ENCODE measurements around the gene TFEC.
"Not testable (repeated sequence)": the region's sequence is repeated elsewhere in the genome, so short reads cannot be mapped to it uniquely, and the experiment has no call there.

TFEC gene

GRCh38 chr7:116030651-116031276 lies at the start of gene TFEC:
Gene TFEC (minus strand): TSS chr7:116030763. CDS start chr7:115984441, 46,322 bp downstream.
- no peak for DNase-seq

DNA sequence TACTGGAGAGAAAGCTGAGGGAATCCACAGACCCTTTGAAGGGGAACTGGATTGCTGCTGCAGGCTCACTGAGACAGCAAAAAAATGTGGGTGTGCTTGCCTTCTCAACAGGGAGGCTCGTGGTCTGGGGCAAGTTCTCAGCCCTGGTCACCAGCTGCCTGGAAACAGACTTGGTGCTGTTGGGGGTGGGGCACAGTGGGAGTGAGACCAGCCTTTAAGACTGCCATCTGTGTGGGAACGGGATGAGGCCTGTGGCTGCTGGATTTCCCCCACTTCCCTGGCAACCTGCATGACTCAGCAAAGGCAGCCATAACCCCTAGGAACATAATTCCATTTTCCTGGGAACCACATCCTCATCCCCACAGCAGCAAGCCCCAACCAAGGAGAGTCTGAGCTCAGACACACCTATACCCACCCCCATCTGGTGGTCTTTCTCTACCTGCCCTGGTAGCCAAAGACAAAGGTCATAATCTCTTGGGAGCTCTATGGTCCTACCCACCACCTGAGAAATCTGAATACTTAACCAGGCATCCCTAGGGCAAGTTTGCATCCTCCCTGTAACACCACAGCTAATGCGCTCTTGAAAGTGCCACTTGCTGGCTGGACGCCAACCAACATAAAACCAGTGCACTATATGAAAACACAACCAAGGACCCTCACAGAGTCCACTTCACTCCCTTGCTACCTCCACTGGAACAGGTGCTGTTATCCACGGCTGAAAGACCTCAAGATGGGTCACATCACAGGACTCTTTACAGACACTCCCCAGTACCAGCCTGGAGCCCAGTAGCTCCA lies 45.0 kb upstream of the TFEC start:
- DNase-seq, result no peak

- no peak for DNase-seq
Observed at GRCh38 chr7:116071629-116072028, 41.1 kb upstream of the TFEC start.

GRCh38 chr7:116064179-116064578 lies 33.6 kb upstream of the TFEC start:
- no peak for DNase-seq

DNA sequence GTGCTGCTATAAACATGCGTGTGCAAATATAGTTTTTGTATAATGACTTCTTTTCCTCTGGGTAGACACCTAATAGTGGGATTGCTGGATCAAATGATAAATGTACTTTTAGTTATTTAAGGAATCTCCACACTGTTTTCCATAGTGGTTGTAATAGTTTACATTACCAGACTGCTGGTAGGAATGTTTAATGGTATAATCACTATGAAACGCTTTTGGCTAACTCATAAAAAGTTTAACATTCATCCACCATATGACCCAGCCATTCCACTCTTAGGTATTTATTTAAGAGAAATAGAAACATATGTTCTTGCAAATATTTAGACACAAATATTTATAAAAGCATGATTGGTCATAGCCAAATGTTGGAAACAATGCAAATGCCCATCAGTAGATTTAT lies 32.1 kb upstream of the TFEC start:
- no peak for DNase-seq

DNA sequence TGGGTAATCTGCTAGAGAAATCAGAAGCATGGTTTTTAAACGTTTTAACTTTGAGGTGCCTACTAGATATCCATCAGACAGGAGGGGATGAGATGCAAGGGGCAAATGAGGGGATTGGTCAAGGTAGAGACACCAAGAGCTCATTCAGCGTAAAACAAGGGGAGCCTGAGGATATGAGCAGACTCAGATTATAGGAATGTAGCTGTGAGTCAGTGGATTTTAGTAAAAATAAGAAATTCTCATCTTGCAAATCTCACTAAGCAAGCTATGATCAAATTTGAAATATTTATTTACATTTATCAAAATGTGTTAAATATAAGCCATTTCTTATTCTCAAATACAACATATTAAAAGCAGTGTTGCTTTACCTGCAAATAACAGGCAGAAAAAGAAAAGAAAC lies 21.4 kb upstream of the TFEC start:
- DNase-seq, result no peak

GRCh38 chr7:116047261-116047660 lies 16.7 kb upstream of the TFEC start:
- DNase-seq, result not testable (repeated sequence)

DNA sequence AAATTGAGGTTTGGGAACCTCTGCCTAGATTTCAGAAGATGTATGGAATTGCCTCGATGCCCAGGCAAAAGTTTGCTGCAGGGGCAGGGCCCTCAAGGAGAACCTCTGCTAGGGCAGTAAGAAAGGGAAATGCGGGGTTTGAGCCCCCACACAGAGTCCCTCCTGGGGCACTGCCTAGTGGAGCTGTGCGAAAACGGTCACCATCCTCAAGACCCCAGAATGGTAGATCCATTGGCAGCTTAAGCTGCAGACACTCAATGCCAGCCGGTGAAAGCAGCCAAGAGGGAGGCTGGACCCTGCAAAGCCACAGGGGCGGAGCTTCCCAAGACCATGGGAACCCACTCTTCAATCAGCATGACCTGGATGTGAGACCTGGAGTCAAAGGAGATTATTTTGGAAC lies 15.0 kb upstream of the TFEC start:
- DNase-seq, result no peak

GRCh38 chr7:116041615-116042014 lies 11.1 kb upstream of the TFEC start:
- DNase-seq, result no peak

GRCh38 chr7:116037401-116037800 lies 6.8 kb upstream of the TFEC start:
- no peak for DNase-seq

DNA sequence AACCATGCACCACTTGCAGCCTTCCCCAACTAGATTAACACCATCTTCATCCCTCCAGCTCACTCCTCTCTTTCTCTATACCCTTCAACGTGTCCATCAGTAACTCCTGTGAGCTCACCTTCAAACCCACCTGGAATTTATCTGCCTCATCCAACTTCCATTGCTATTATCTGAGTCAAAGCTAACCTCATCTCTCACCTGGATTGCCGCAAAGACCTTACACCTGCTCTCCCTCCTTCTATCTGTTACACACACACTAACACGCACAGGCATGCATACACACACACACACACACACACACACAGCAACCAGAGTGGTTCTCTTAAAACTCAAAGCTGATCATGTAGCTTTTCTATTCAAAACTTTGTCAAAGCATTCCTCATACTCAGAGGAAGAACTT lies 3.8 kb upstream of the TFEC start:
- no peak for DNase-seq

DNA sequence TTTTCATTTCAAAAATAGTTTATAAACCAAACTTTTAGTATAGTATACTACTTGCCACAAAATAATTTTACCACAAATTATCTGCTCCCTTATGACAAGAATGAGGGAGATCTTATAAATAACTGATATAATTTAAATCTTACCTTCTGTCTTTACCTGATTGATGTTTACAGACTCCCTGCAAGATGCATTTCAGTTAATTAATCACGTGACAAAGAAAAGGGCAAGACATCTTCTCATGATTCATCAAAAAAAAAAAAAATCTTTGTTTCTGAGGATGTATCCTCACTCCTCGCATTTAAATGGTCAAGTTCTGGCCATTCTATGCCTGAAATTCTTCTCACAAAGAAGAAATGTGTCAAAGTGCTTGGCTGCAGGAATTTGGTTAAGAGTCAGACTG lies 2.3 kb upstream of the TFEC start:
- no peak for DNase-seq

GRCh38 chr7:116028787-116029186 lies 1.8 kb downstream of the TFEC start:
- no peak for DNase-seq

- DNase-seq, result no peak
Observed at GRCh38 chr7:116027786-116028185, 2.8 kb downstream of the TFEC start.

GRCh38 chr7:116024826-116025809 lies 5.4 kb downstream of the TFEC start:
- DNase-seq, result no peak

DNA sequence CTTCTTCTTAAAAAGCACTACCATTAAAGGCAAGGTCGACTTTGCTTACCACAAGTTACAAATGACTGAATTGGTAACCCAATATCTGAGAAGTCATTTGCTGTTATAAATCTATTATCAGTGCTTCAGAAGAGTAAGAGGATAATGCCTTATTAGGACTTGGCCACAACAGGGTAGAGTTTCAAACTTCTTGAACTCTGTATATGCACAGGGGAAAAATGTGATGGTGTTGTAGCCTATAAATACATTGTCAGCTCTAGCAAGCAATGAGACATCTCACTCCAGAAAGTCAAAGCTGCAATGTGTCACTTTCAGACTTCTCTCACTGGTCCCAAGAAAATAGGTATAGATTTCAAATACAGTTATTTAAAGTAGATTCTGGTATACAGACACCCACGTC lies 9.3 kb downstream of the TFEC start:
- DNase-seq, result no peak

- no peak for DNase-seq
Observed at GRCh38 chr7:116018731-116019130, 11.8 kb downstream of the TFEC start.

DNA sequence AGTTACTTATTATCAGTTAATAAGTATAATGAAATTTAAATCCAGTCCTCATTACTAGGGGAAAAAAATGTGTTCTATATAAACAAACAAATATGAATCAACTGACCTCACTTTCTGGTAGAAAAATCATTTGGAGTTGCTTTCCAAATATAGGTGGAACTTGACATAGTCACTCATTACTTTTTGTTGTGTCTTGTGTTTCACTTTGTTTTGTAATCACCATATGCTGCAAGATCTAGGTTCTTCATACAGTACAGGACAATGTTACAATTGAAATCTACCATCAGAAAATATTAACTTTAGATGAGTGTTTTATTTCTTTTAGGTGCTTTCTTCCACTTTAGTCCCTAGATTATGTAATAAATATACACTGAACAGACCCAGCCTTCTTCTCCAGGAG lies 16.9 kb downstream of the TFEC start:
- DNase-seq, result no peak

- DNase-seq, result no peak
Observed at GRCh38 chr7:116011584-116011983, 19.0 kb downstream of the TFEC start.

DNA sequence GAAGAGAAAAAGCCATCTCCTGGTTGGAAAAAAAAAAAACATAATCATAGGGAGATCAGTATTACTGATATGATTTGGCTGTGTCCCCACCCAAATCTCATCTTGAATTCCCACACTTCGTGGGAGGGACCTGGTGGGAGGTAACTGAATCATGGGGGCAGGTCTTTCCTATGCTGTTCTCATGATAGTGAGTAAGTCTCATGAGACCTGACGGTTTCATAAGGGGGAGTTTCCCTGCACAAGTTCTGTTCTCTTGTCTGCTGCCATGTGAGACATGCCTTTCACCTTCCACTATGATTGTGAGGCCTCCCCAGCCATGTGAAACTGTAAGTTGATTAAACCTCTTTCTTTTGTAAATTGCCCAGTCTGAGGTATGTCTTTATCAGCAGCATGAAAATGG lies 25.8 kb downstream of the TFEC start:
- not testable (repeated sequence) for DNase-seq

DNA sequence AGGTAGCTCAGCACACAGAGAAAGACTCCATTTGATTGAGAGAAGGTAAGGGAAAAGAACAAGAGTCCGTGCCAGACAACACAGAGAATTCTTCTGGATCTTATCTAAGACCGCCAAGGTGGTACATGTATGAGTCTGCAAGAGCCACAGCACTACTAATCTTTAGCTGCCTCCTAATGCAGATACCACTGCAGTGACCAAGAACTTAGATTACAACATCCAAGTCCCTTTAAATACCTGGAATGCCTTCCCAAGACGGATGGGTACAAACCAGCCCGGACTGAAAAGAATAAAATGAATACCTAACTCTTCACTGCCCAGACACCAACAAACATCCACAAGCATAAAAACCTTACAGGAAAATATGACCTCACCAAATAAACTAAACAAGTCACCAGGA lies 33.3 kb downstream of the TFEC start:
- no peak for DNase-seq

DNA sequence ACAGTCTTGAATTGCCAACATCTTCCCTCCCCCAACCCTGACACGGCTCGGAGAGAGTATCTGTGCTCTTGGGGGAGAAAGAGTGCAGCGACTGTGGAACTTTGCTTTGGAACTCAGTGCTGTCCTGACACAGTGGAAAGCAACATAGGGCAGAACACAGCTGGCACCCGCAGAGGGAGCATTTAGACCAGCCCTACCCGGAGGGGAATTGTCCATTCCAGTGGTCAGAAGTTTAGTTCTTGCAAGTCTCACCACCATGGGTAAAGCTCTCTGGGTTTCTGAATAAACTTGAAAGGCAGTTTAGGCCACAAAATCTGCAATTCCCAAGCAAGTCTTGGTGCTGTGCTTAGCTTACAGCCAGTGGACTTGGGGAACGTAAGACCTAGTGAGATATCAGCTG lies 34.9 kb downstream of the TFEC start:
- DNase-seq, result no peak

- no peak for DNase-seq
Observed at GRCh38 chr7:115988401-115988800, 42.2 kb downstream of the TFEC start.

GRCh38 chr7:115987486-115987885 lies 43.1 kb downstream of the TFEC start:
- DNase-seq, result no peak
